ENCODE results near the gene NSG2. TPM values are rescaled to one million over a fixed set of nuclear protein-coding genes. Genes with fewer than 3 reads are reported as not detected.

NSG2 gene
- total RNA-seq, 1 experiment from 2014 or later = not detected

GRCh38 chr5:174011441-174011840, 34.1 kb upstream of the NSG2 start:
- Histone ChIP-seq H4K91ac (ENCODE audit: insufficient read length, low read depth, low read length) (no peak overlapping the region), H3K4ac (ENCODE audit: low read depth, low read length) (no peak overlapping the region), H3K23me2 (ENCODE audit: insufficient read length, low read depth, low read length, poor library complexity, severe bottlenecking) (no peaks in the 10 kb centered on the region), H2AK5ac (ENCODE audit: insufficient read length, low read length) (no peak overlapping the region), H2BK120ac (ENCODE audit: low read depth, low read length, poor library complexity, severe bottlenecking) (no peak overlapping the region), H3K14ac (ENCODE audit: insufficient read depth, low read length) (no peak overlapping the region), H3K27ac (ENCODE audit: insufficient read length, low read depth, low read length) (no peak overlapping the region), H2BK12ac (ENCODE audit: insufficient read length, low read depth, low read length) (no peak overlapping the region), H3K9ac (ENCODE audit: extremely low read depth, insufficient read length, low read length) (no peak overlapping the region), H3K9me3 (ENCODE audit: control insufficient read depth, low read depth, low read length) (no peaks in the 10 kb centered on the region), H3K56ac (ENCODE audit: insufficient read length, low read depth, low read length) (no peak overlapping the region), H3K4me2 (ENCODE audit: insufficient read depth, insufficient read length, low read length) (no peak overlapping the region), H3K79me1 (ENCODE audit: insufficient read depth, low read depth, low read length, poor library complexity, severe bottlenecking) (no peaks in the 10 kb centered on the region), H4K8ac (replicated peaks; ENCODE audit: insufficient read length, low read depth, low read length) (no peak overlapping the region), H4K20me1 (ENCODE audit: control insufficient read depth, insufficient read depth, insufficient read length) (no peaks in the 10 kb centered on the region), H4K5ac (ENCODE audit: insufficient read length, low read depth, low read length) (no peak overlapping the region), H3T11ph (ENCODE audit: low read length) (no peak overlapping the region), H3K18ac (ENCODE audit: insufficient read length, low read depth, low read length) (no peak overlapping the region), H3K79me2 (ENCODE audit: insufficient read depth, low read length) (no peaks in the 10 kb centered on the region), H2BK20ac (ENCODE audit: low read depth, low read length, poor library complexity, severe bottlenecking) (no peak overlapping the region), H3K27me3 (ENCODE audit: insufficient read depth, low read length) (no peaks in the 10 kb centered on the region), H2BK15ac (ENCODE audit: low read depth, low read length) (no peak overlapping the region), H3K23ac (ENCODE audit: insufficient read length, low read depth, low read length) (no peak overlapping the region), H3K4me1 (ENCODE audit: insufficient read depth, low read length) (no peaks in the 10 kb centered on the region), H2BK5ac (ENCODE audit: insufficient read length, low read length) (no peak overlapping the region), H2AFZ (ENCODE audit: low read length) (no peak overlapping the region)
- H3K27me3 Mint-ChIP-seq (ENCODE audit: low read depth) = peaks cover 6% of the 10 kb centered on the region
- no CpG with 5 or more reads among the region's 3 CpGs for WGBS (ENCODE audit: extremely low coverage, insufficient read length, low lambda C conversion rate)
- TF ChIP-seq, protein P1, sequence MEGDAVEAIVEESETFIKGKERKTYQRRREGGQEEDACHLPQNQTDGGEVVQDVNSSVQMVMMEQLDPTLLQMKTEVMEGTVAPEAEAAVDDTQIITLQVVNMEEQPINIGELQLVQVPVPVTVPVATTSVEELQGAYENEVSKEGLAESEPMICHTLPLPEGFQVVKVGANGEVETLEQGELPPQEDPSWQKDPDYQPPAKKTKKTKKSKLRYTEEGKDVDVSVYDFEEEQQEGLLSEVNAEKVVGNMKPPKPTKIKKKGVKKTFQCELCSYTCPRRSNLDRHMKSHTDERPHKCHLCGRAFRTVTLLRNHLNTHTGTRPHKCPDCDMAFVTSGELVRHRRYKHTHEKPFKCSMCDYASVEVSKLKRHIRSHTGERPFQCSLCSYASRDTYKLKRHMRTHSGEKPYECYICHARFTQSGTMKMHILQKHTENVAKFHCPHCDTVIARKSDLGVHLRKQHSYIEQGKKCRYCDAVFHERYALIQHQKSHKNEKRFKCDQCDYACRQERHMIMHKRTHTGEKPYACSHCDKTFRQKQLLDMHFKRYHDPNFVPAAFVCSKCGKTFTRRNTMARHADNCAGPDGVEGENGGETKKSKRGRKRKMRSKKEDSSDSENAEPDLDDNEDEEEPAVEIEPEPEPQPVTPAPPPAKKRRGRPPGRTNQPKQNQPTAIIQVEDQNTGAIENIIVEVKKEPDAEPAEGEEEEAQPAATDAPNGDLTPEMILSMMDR (conservative IDR thresholded peaks at IDR 0.05) = no peak
- peaks cover 0 to 3% (median 0%) of the 10 kb centered on the region in 3 experiments; a peak in 1 of 7 replicates for H3K36me3 Mint-ChIP-seq (ENCODE audit: insufficient read depth in 1 of 3, low read depth in 3 of 3)
- peaks cover 4 to 10% of the 10 kb centered on the region in 2 experiments; a peak in 3 of 5 replicates for H3K9me3 Mint-ChIP-seq
- no peak overlapping the region for H3K4me3 Mint-ChIP-seq
- H3K27ac Mint-ChIP-seq = no peak overlapping the region
- DNase-seq = no peak
- no peaks in the 10 kb centered on the region for H3K4me1 Mint-ChIP-seq
